Left forelimb (tissue), 1 donor: ENCODE measurements around the gene SLC6A16.
"Not testable (repeated sequence)": the region's sequence is repeated elsewhere in the genome, so short reads cannot be mapped to it uniquely, and the experiment has no call there.

Experiments used
- DNase-seq: peaks from one replicate; pipeline ENCODE4 v3.0.0-alpha.2; 2018; ENCODE audit warnings: low spot score

Gene SLC6A16

DNA sequence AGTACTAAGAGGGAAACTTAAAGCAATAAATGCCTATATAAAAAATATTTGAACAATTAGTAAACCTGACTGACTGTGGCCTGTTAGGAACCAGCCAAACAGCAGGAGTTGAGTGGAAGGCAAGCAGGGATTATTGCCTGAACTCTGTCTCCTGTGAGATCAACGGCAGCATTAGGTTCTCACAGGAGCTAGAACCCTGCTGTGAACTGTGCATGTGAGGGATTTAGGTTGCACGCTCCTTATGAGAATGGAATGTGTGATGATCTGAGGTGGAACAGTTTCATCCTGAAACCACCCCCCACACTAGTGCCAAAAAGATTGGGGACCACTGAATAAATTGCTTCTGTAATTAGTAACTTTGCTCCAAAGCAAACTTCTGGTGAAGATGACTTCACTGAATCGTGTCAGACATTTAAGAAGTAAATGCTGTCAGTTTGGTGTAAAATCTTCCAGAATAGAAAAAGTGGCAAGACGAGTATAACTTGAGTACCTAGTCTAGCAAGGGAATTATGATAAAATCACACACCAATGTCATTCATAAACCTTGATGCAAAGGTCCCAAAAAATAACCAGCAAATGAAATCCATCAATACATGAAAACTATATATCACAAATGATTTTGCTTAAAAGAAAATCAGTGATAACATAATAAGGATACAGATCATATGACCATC lies 53.8 kb downstream of the SLC6A16 start:
- DNase-seq: no peak

DNA sequence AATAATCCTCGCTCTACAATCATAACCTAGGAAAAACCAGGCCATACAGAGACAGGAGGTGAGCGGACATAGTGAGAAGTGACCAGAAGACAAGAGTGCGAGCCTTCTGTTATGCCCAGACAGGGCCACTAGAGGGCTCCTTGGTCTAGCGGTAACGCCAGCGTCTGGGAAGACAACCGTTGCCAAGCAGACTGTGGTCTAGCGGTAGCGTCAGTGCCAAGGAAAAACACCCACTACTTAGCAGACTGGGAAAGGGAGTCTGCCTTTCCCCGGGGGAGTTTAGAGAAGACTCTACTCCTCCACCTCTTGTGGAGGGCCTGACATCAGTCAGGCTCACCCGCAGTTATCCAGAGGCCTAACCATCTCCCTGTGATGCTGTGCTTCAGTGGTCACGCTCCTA lies 58.6 kb downstream of the SLC6A16 start:
- DNase-seq: not testable (repeated sequence)

DNA sequence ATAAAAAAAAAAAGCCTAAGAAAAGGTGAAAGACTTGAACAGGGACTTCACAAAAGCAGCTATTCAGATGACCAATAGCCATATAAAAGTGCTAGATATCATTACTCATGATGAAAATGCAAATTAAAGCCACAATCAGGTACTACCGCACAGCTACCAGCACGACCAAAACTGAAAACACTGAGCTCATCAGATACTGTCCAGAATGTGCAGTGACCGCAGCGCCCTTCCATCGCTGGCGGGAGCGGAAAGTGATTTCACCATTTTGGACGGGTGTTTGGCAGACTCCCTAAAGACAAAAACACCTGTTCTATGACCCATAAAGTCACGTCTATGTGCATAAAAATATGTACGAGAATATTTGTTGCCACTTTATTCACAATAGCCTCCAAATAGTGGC lies 60.7 kb downstream of the SLC6A16 start:
- DNase-seq: no peak

DNA sequence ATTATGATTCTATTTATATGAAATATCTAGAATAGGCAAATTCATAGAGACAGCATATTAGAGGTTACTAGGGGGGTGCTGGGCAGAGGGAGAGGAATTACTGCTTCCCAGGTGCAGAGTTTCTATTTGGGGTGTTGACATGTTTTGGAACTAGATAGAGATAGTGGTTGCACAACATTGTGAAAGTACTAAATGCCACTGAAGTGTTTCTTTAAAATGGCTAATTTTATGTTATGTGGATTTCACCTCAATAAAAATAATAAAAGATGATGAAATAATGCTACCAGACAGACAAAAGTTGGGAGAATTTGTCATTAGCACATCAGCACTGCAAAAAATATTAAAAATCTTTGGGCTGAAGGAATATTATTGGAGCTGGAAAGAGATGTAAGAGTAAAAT lies 63.4 kb downstream of the SLC6A16 start:
- DNase-seq: no peak

DNA sequence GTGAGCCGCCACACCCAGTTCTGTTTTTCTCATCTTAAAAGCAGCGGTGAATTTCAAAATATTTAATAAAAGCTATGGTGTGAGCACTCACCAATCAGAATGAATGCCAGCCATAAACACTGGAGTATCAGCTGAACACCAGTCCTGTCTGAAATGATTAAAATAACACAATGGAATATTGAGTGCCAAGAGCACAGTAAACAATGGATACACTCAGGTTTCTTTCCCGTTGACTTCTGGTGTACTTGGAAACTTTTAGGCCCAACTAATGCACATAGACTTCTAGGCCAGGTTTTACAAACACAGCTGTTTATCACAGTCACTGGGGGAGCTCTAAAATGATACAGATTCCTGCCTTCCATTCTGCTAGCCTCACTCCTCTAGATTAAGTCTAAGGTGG lies 68.3 kb downstream of the SLC6A16 start:
- no peak for DNase-seq

DNA sequence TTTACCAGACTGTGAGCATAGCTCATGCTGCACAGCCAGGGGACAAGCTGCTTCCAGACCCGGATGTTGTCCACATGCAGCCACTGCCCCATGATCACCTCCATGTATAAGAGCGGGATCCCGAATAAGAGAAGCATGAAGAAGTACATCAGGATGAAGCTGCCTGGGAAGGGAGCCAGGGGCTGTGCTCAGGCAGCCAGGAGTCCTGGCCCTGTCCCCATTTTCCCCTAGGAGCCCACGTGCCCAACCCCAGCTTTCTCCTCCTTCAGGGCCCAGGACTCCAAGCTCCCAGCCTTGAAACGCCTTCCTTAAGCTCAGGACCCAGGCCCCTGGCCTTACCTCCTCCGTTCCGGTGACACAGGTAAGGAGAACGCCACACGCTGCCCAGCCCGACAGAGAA lies 69.3 kb downstream of the SLC6A16 start:
- no peak for DNase-seq

DNA sequence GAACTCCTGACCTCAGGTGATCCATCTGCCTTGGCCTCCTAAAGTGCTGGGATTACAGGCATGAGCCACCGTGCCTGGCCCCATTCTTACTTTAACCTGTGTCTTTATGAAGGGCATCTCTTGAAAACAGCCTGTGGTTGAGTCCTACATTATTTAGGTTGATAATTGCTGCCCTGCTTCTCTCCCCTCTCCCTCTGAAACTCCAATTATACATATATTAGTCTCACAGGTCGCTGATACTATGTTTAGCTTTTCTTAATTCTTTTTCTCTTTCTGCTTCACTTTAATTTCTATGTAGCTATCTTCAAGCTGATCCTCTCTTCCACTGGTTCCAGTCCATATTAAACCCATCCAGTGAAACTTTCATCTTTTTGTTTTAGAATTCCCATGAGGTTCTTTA lies 75.1 kb downstream of the SLC6A16 start:
- DNase-seq: no peak

DNA sequence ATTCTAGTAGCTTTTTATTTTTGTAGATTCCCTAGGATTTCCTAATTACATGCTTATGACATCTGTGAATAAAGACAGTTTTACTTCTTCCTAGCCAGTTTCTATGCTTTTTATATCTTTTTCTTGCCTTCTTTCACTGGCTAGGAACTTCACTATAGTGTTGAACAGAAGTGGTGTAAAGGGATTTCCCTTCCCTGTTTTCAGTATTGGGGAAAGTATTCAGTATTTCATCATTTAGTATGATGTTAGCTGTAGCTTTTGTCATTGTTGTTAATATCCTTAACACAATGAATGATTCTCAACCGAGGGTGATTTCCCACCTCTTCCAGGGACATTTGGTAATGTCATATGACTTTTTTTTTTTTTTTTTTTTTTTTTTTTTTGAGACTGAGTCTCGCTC lies 77.3 kb downstream of the SLC6A16 start:
- DNase-seq: no peak

DNA sequence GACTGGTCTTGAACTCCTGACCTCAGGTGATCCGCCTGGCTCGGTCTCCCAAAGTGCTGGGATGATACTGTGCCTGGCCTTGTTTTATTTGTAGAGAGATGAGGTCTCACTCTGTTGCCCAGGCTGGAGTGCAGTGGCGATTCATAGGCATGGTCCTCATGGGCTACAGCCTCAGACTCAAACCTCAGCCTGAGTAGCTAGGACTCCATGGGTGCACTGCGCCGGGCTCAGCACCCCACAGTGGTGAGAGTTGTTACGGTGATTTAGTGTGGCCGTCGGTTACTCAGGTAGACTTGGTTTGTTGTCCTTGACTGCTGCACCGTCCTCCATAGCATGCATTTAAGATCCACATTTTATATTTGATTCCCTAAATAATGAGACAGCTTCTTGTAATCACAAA lies 80.7 kb downstream of the SLC6A16 start:
- DNase-seq: no peak

DNA sequence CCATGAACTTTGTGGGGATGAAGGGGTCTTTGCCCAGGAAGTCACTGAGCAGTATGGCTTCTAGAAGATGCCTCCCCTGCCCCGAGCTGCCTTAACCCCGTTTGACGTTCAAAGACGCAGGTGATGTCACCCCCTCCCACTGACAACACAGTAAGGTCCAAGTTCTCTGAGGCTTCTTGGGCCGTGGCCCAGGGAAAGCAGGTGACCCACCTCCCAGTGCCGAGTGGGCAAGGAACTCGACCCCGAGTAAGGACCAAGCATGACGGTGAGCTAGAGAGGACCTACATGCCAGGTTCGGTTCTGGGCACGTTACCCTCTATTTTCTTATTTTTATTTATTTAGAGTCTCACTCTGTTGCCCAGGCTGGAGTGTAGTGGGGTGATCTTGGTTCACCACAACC lies 81.3 kb downstream of the SLC6A16 start:
- peak; percentile 18 for DNase-seq

DNA sequence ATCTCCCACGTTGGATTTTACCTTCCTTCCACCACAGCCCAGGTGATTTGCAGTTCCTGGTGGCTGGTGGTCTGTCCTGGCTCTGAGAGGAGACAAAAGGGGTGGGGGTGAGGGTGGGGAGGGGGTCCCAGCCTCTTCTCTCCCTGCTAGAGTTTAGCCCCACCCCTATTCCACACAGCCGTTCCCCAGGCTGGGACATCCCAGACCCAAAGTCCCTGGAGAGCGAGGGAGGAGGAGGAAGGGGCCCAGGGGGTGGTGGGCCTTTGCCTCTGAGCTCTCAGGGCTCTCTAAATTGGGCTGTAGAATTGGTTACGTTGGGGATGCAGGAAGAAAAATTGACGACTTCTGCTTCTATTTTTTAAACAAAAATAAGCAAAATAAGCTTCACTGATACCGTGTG lies 81.9 kb downstream of the SLC6A16 start:
- peak; percentile 25 for DNase-seq

DNA sequence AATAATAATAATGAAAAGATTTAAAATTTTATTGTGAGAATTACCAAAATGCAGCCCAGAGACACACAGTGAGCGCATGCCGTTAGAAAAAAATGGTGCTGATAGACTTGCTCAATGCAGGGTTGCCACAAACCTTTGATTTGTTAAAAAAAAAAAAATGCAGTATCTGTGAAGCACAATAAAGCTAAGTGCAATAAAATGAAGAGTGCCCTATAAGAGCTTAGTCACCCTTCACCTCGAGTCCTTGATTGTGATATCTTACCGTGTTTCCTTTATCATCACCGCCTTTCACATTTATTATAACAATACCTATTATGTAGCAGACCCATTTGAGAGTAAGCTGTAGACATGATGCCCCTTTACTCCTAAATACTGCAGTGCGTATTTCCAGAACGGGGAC lies 83.2 kb downstream of the SLC6A16 start:
- DNase-seq: no peak
